OCI-LY7 (cell line): ENCODE measurements around the gene GRK6. TPM values are rescaled to one million over a fixed set of nuclear protein-coding genes. Genes with fewer than 3 reads are reported as not detected.

ENCODE experiments used
- BruUV-seq: library from RNA; stranded (reverse); fragments of 400-500 nt; replicated peaks from 2 replicates; lab custom pipeline; 2021; lab: Mats Ljungman, UMichigan
- CTCF ChIA-PET: fragments of 300-600 bp; sonication (Branson Sonifier 250); formaldehyde crosslinking; loops from one replicate; lab custom pipeline; 2022; ENCODE audit warnings: antibody characterized with exemption; ENCODE audit not compliant: unreplicated experiment; lab: Charles Lee
- POLR2A ChIA-PET: fragments of 300-600 bp; sonication (Branson Sonifier 250); formaldehyde crosslinking; loops from one replicate; lab custom pipeline; 2022; ENCODE audit warnings: antibody characterized with exemption; lab: Charles Lee
- DNase-seq: peaks from one replicate; pipeline ENCODE4 v3.0.0-alpha.2; 2015; ENCODE audit warnings: low spot score
- H2AFZ ChIP-seq: fragments of 200-600 bp; sonication (generic), shearing (Covaris generic); 2 replicates; pipeline ENCODE4 v1.6.1; 2014; ENCODE audit warnings: mild to moderate bottlenecking, antibody characterized with exemption, low read length, moderate library complexity
- H3K27ac ChIP-seq: fragments of 200-600 bp; sonication (generic); 2 replicates; pipeline ENCODE4 v1.5.1; 2014; ENCODE audit warnings: mixed run types, low read depth, mild to moderate bottlenecking, moderate library complexity, low read length, inconsistent platforms; ENCODE audit not compliant: poor library complexity, severe bottlenecking
- H3K36me3 ChIP-seq: fragments of 200-600 bp; sonication (generic); 2 replicates; pipeline ENCODE4 v1.6.1; 2014; ENCODE audit warnings: mild to moderate bottlenecking, antibody characterized with exemption, low read length, moderate library complexity, mixed read lengths; ENCODE audit not compliant: insufficient read depth
- H3K4me1 ChIP-seq: fragments of 200-600 bp; sonication (generic); 2 replicates; pipeline ENCODE4 v1.5.1; 2014; ENCODE audit warnings: mild to moderate bottlenecking, low read length; ENCODE audit not compliant: insufficient read depth, poor library complexity, severe bottlenecking
- H3K4me2 ChIP-seq: fragments of 200-600 bp; sonication (generic); 2 replicates; pipeline ENCODE4 v1.6.1; 2014; ENCODE audit warnings: mild to moderate bottlenecking, low read length
- H3K4me3 ChIP-seq: fragments of 200-600 bp; sonication (generic); 2 replicates; pipeline ENCODE4 v1.5.1; 2014; ENCODE audit warnings: mild to moderate bottlenecking, low read depth, low read length; ENCODE audit not compliant: poor library complexity, severe bottlenecking
- H3K79me2 ChIP-seq: fragments of 200-600 bp; sonication (generic); 2 replicates; pipeline ENCODE4 v1.6.1; 2016; ENCODE audit warnings: low read depth, mild to moderate bottlenecking, low read length, moderate library complexity, mixed read lengths; ENCODE audit not compliant: insufficient read depth
- H3K9me2 ChIP-seq: fragments of 200-600 bp; sonication (generic); 2 replicates; pipeline ENCODE4 v1.6.1; 2016; ENCODE audit warnings: mild to moderate bottlenecking, low read length, mixed read lengths; ENCODE audit not compliant: insufficient read depth
- H3K9me3 ChIP-seq: fragments of 200-600 bp; sonication (generic); 2 replicates; pipeline ENCODE4 v1.6.1; 2014; ENCODE audit warnings: mild to moderate bottlenecking, mixed run types, low read length, mixed read lengths
- H4K20me1 ChIP-seq: fragments of 200-600 bp; sonication (generic); 2 replicates; pipeline ENCODE4 v1.6.1; 2014; ENCODE audit warnings: mild to moderate bottlenecking, antibody characterized with exemption, low read length, moderate library complexity, mixed read lengths; ENCODE audit not compliant: insufficient read depth
- EZH2phosphoT487 ChIP-seq: fragments of 200-600 bp; sonication (generic); IDR thresholded peaks from 2 replicates; pipeline ENCODE4 v1.6.1; 2018; ENCODE audit warnings: low read depth, borderline replicate concordance, mild to moderate bottlenecking, mixed run types, antibody characterized with exemption, low read length, moderate library complexity, mixed read lengths
- intact Hi-C: fragments of 100-400 bp; cut with micrococcal nuclease; formaldehyde crosslinking; loops from one replicate; pipeline ENCODE4 v1.10.0; 2022; ENCODE audit not compliant: unreplicated experiment
- total RNA-seq, 2 experiments: library from RNA; depleted of rRNA in 1 of 2; stranded (reverse); fragments of >200 nt in 1 of 2; shearing (Covaris generic) in 1 of 2; gene quantifications; 2 replicates each; pipeline ENCODE4 v1.2.3, GENCODE V29; 2014 to 2022
- TF ChIP-seq, protein P1 (sequence below): fragments of 200-600 bp; sonication (generic); conservative IDR thresholded peaks from 2 replicates; pipeline ENCODE4 v1.5.1; 2014; ENCODE audit warnings: mild to moderate bottlenecking, antibody characterized with exemption, low read length, moderate library complexity, mixed read lengths

GRK6 gene
- total RNA-seq, 2 experiments from 2014 or later: 46.2 to 99.4 TPM

DNA sequence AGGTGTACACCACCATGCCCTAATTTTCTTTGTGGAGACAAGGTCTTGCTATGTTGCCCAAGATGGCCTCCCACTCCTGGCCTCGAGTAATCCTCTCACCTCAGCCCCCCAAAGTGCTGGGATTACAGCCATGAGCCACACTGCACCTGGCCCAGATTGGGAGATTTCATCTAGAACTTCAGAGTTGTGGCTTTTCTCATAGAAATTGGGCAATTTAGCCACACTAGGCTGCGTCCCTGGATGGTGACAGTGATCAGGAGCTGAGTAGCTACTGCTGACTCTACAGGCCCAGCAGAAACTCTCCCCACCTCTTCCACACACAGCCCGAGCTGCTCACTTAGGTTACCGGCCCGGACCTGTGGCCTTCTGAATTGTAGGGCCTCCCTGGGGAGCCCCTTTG is 33.7 kb upstream of the GRK6 start:
- no peaks in the 10 kb centered on the region for H3K79me2 ChIP-seq
- H3K4me3 ChIP-seq: no peak overlapping the region
- H3K36me3 ChIP-seq: no peaks in the 10 kb centered on the region
- H2AFZ ChIP-seq: no peak overlapping the region
- CTCF ChIA-PET: interaction anchor here (0.5 to 1.2 kb wide), 2 partner anchors 10 to 22 kb away, joined by 3 to 8 read pairs; no protein-coding TSS in a partner anchor
- DNase-seq: no peak
- H3K9me3 ChIP-seq: no peaks in the 10 kb centered on the region
- no peak for TF ChIP-seq EZH2phosphoT487
- TF ChIP-seq, protein P1, sequence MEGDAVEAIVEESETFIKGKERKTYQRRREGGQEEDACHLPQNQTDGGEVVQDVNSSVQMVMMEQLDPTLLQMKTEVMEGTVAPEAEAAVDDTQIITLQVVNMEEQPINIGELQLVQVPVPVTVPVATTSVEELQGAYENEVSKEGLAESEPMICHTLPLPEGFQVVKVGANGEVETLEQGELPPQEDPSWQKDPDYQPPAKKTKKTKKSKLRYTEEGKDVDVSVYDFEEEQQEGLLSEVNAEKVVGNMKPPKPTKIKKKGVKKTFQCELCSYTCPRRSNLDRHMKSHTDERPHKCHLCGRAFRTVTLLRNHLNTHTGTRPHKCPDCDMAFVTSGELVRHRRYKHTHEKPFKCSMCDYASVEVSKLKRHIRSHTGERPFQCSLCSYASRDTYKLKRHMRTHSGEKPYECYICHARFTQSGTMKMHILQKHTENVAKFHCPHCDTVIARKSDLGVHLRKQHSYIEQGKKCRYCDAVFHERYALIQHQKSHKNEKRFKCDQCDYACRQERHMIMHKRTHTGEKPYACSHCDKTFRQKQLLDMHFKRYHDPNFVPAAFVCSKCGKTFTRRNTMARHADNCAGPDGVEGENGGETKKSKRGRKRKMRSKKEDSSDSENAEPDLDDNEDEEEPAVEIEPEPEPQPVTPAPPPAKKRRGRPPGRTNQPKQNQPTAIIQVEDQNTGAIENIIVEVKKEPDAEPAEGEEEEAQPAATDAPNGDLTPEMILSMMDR: no peak
- no peaks in the 10 kb centered on the region for H3K9me2 ChIP-seq
- no TSS peak for BruUV-seq
- H4K20me1 ChIP-seq: no peaks in the 10 kb centered on the region
- H3K4me1 ChIP-seq: peaks cover 45% of the 10 kb centered on the region
- H3K27ac ChIP-seq: no peak overlapping the region
- POLR2A ChIA-PET: interaction anchor here (0.7 to 1.5 kb wide), 2 partner anchors 11 to 53 kb away, joined by 4 to 5 read pairs; no protein-coding TSS in a partner anchor
- intact Hi-C loops: no loop called here
- H3K4me2 ChIP-seq: no peak overlapping the region

DNA sequence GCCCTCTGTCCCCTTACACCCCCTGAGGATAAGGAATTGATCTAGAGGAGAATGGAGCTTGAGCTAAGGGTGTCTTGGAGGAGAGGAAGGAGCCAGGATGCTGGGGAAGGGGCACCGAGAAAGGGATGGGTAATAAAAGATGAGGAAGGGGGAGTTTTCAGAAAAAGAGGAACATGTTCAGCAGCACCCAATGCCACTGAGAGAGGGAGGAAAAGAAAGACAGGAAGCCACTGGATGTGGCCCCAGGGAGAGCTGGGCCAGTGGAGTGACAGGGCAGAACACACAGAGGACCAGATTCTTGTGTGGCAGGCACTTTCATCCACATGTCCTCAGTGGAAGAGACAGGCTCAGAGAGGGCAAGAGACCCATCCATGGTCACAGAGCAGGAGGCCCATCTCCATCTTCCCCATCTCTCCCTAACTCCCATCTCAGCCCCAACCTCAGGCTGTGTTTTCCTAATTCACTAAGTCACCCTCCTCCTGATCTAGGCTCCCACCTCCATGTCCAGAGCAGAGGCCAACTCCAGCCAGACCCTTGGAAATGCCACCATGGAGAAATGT is 33.2 kb upstream of the GRK6 start:
- Histone ChIP-seq H2AFZ (no peak overlapping the region), H3K9me3 (no peaks in the 10 kb centered on the region), H4K20me1 (no peaks in the 10 kb centered on the region), H3K9me2 (no peaks in the 10 kb centered on the region), H3K79me2 (no peaks in the 10 kb centered on the region), H3K27ac (no peak overlapping the region), H3K4me3 (no peak overlapping the region), H3K4me2 (no peak overlapping the region), H3K4me1 (peaks cover 40% of the 10 kb centered on the region), H3K36me3 (no peaks in the 10 kb centered on the region)
- intact Hi-C loops: no loop called here
- no TSS peak for BruUV-seq
- POLR2A ChIA-PET: interaction anchor here (0.7 to 1.5 kb wide), 2 partner anchors 10 to 52 kb away, joined by 4 to 5 read pairs; no protein-coding TSS in a partner anchor
- CTCF ChIA-PET: interaction anchor here (1.2 kb wide), 1 partner anchor 10 kb away, joined by 3 read pairs; no protein-coding TSS in a partner anchor
- TF ChIP-seq, protein P1: no peak
- TF ChIP-seq EZH2phosphoT487: no peak
- DNase-seq: no peak

- TF ChIP-seq, protein P1: no peak
- Histone ChIP-seq H3K27ac (no peak overlapping the region), H3K9me3 (no peaks in the 10 kb centered on the region), H3K4me3 (no peak overlapping the region), H3K4me1 (peaks cover 33% of the 10 kb centered on the region), H3K36me3 (no peaks in the 10 kb centered on the region), H3K9me2 (no peaks in the 10 kb centered on the region), H2AFZ (no peak overlapping the region), H3K79me2 (no peaks in the 10 kb centered on the region), H4K20me1 (no peaks in the 10 kb centered on the region), H3K4me2 (no peak overlapping the region)
- intact Hi-C loops: no loop called here
- ChIA-PET CTCF (interaction anchor here (0.6 kb wide), 1 partner anchor 104 kb away, joined by 3 read pairs; no protein-coding TSS in a partner anchor), POLR2A (no interaction called here)
- no peak for DNase-seq
- no TSS peak for BruUV-seq
Observed at GRCh38 chr5:177393990-177394389, 32.5 kb upstream of the GRK6 start.
